ENCODE data around the gene ARSJ. TPM values are rescaled to one million over a fixed set of nuclear protein-coding genes. Genes with fewer than 3 reads are reported as not detected.

Gene ARSJ
- total RNA-seq, 1 donor from 2014 or later, result 8.4 TPM

GRCh38 chr4:113981591-113981990 is 2.1 kb upstream of the ARSJ start:
- H3K4me3 ChIP-seq, result no peak overlapping the region
- TF ChIP-seq, protein P1, sequence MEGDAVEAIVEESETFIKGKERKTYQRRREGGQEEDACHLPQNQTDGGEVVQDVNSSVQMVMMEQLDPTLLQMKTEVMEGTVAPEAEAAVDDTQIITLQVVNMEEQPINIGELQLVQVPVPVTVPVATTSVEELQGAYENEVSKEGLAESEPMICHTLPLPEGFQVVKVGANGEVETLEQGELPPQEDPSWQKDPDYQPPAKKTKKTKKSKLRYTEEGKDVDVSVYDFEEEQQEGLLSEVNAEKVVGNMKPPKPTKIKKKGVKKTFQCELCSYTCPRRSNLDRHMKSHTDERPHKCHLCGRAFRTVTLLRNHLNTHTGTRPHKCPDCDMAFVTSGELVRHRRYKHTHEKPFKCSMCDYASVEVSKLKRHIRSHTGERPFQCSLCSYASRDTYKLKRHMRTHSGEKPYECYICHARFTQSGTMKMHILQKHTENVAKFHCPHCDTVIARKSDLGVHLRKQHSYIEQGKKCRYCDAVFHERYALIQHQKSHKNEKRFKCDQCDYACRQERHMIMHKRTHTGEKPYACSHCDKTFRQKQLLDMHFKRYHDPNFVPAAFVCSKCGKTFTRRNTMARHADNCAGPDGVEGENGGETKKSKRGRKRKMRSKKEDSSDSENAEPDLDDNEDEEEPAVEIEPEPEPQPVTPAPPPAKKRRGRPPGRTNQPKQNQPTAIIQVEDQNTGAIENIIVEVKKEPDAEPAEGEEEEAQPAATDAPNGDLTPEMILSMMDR (IDR thresholded peaks at IDR 0.05), result no peak
- intact Hi-C loops (cut with DNase I), result no loop called here
- H3K27ac ChIP-seq, result no peak overlapping the region
- ATAC-seq (no peak), DNase-seq (no peak)
- H3K4me1 ChIP-seq, result no peaks in the 10 kb centered on the region
- no peaks in the 10 kb centered on the region for H3K36me3 ChIP-seq
- H3K27me3 ChIP-seq (ENCODE audit: low read depth), result no peaks in the 10 kb centered on the region
- H3K9me3 ChIP-seq, result no peaks in the 10 kb centered on the region

DNA sequence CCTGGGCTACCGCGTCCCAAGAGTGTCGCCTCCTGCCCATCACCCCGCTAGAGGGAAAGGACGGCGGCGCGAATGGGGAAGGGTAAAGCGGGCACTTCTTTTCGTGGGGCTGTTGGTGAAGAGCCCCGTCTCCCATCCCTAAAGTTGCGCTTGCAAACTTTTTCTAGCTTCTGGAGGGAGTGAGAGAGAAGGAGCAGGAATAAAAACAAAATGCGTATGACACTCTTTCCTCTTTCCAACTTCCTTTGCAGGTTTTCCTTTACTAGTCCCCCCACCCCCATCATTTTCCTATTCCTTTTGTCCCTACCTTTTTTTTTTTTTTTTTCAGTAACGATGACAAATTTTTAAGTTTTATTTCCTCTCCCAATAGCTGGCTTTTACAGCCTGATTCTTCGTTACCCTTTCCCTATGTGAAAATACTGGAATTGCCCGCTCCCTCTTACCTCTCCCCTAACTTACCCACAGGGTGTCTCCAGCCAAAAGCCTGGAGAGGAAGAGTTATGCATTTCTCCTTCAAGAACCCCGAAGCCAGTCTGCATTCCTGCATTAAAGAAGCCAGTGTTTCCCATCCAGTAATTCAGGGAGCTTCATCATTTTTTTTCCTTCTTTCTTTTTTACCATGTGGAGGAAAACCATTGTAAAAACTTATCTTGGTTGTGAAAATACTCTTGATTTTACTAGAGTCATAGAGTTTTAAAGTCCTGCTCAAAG is 613 bp upstream of the ARSJ start:
- DNase-seq (peak; percentile 48), ATAC-seq (no peak)

DNA sequence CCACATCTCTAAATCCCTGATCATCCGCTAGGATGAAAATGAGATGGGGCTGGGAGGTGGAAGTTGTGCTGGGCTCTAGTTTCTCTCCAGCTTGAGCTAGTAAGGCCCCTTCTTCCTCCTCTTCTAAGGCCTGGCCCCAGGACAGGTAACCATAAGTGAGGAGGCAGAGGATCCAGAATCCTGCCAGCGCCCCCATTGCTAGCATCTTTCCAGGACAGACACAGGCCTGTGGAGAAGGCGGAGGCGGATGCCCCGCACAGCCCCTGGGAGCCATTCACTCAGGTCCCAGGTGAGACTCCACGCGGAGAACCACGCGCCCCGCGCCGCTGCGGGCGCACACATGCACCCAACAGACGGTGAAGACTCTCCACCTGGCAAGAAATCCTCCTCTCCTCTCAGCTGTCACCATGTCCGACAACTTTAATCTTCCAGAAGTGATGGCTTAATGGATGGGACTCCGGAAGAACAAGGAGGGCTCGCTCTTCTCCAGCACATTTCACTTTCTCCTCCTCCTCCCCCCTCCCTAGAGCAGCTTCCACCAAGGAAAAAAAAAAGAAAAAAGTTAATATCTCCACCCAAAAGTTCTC is 793 bp downstream of the ARSJ start:
- H3K9me3 ChIP-seq, result no peaks in the 10 kb centered on the region
- no peaks in the 10 kb centered on the region for H3K27me3 ChIP-seq (ENCODE audit: low read depth)
- DNase-seq, result no peak
- TF ChIP-seq, protein P1 (IDR thresholded peaks at IDR 0.05), result no peak
- H3K36me3 ChIP-seq, result no peaks in the 10 kb centered on the region
- peak overlapping the region; percentile 64 for H3K4me3 ChIP-seq
- ATAC-seq, result peak; percentile 38 to 60
- intact Hi-C loops (cut with DNase I), result no loop called here
- H3K4me1 ChIP-seq, result no peaks in the 10 kb centered on the region
- peak overlapping the region; percentile 82 for H3K27ac ChIP-seq

More for the DNA sequence above, 613 bp upstream of the ARSJ start:
- no peaks in the 10 kb centered on the region for H3K36me3 ChIP-seq
- H3K27ac ChIP-seq, result peak overlapping the region; percentile 82
- H3K9me3 ChIP-seq, result no peaks in the 10 kb centered on the region
- TF ChIP-seq, protein P1 (IDR thresholded peaks at IDR 0.05), result no peak
- H3K4me3 ChIP-seq, result peak overlapping the region; percentile 64
- no peaks in the 10 kb centered on the region for H3K4me1 ChIP-seq
- H3K27me3 ChIP-seq (ENCODE audit: low read depth), result no peaks in the 10 kb centered on the region
- intact Hi-C loops (cut with DNase I), result no loop called here

GRCh38 chr4:113978105-113978504 is 1.3 kb downstream of the ARSJ start:
- Histone ChIP-seq H3K9me3 (no peaks in the 10 kb centered on the region), H3K27me3 (ENCODE audit: low read depth) (no peaks in the 10 kb centered on the region), H3K36me3 (no peaks in the 10 kb centered on the region), H3K4me1 (no peaks in the 10 kb centered on the region), H3K27ac (peak overlapping the region; percentile 82), H3K4me3 (peak overlapping the region; percentile 64)
- TF ChIP-seq, protein P1 (IDR thresholded peaks at IDR 0.05), result no peak
- ATAC-seq (no peak), DNase-seq (no peak)
- intact Hi-C loops (cut with DNase I), result no loop called here

DNA sequence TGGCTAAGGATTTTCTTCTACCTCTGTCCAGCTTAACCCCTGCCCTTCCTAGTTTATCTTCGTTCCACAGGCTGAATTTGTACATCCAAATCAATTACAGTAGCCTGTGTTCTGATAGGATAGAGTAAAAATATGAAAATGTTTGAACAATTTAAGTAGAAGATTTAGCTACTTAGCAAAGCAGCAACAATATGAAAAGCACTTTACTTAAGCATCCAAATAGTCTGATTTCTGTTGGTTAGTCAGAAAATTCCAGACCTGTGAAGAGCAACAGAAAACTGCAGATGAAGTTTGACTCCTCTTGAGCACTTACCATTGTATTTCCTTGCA is 2.0 kb downstream of the ARSJ start:
- Histone ChIP-seq H3K27me3 (ENCODE audit: low read depth) (no peaks in the 10 kb centered on the region), H3K36me3 (no peaks in the 10 kb centered on the region), H3K9me3 (no peaks in the 10 kb centered on the region), H3K4me1 (no peaks in the 10 kb centered on the region), H3K4me3 (peak overlapping the region; percentile 64), H3K27ac (peak overlapping the region; percentile 42)
- TF ChIP-seq, protein P1 (IDR thresholded peaks at IDR 0.05), result no peak
- intact Hi-C loops (cut with DNase I), result no loop called here
- ATAC-seq (no peak), DNase-seq (no peak)

Data from lower lobe of right lung (tissue), 2 donors.